Activated naive CD8-positive, alpha-beta T cell treated with anti-CD3 and anti-CD28 coated beads, Interleukin-2, amount 50 U/mL, for 16 hours (primary cell): ENCODE measurements around the gene SHISA6.

Experiments
- DNase-seq: peaks from one replicate; pipeline ENCODE4 v3.0.0-alpha.2; 2020; ENCODE audit warnings: low read depth, low spot score

SHISA6 gene

GRCh38 chr17:11515901-11516300, 274.9 kb downstream of the SHISA6 start:
- DNase-seq, result no peak

DNA sequence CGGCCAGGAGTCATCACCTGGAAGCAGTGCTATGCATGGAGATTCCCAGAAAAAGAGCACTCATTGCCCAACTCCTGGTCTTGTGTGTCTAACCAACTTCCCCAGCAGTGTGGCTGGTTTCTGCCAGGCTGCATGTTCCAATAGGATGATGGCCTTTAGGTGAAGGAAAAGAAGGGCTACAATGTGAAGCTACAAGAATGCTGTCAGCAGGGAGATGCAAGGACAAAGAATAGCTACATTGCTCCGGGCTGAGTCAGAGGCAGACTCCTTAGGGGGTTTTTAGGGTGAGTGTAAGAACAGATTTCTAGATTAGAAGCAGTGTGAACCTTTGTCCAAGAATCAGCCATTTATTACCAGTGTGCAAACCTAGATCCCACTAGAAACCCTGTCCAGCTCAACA, 294.2 kb downstream of the SHISA6 start:
- no peak for DNase-seq

DNA sequence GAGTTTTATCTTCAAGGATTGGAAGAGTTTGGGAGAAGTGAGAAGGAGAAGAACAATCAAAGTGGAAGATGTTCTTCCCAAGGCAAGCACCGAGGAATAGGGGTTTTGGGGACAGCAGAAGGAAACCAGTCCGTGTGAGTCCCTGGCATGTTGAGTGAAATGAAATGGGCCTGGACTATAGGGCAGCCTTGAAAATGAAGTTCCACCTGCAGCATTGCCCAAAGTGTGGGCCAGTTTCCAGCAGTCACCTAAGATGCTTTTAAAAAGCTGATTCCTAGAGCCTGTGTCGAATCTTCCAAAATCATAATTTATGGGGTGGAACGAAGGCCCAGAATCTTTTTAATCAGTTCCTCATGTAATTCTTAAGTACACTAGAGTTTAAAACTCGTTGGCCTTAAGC, 297.4 kb downstream of the SHISA6 start:
- DNase-seq, result no peak

- DNase-seq, result no peak
These were observed 298.6 kb downstream of the SHISA6 start for GRCh38 chr17:11539637-11540036.

- DNase-seq, result no peak
These were observed 304.0 kb downstream of the SHISA6 start for GRCh38 chr17:11545002-11545401.

DNA sequence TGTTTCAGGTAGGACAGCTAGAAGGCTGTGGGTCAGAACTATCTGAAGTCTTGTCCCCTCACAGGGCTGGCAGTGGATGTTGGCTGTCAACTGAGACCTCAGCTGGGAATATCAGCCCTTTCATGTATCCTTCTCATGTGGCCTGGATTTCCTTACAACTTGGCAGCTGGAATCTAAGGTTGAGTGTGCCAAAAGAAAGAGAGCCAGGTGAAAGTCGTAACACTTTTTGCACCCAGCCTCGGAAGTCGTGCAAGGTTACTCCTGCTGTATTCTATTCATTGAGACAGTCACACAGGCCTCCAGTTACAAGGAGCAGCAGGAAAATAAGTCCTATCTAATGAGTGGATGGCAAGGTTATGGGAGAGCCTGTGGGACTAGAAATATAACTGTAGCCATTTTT, 304.7 kb downstream of the SHISA6 start:
- no peak for DNase-seq

DNA sequence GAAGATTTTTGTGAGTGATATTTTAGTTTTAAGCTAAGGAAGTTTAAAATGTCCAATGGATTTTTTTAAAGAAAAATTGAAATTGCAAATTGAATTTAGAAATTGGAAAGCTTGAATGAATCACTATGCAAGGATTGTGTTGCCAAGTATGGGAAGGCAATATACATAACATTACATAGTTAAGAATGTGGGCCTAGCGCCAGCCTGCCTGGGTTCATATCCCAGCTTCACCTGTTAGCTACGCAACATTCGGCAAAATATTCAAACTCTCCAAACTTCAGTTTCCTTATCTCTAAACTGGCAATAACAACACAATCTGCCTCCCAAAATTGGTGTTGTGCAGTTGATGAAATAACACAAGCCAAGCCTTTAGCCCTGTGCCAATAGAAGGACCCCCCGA, 306.8 kb downstream of the SHISA6 start:
- no peak for DNase-seq

DNA sequence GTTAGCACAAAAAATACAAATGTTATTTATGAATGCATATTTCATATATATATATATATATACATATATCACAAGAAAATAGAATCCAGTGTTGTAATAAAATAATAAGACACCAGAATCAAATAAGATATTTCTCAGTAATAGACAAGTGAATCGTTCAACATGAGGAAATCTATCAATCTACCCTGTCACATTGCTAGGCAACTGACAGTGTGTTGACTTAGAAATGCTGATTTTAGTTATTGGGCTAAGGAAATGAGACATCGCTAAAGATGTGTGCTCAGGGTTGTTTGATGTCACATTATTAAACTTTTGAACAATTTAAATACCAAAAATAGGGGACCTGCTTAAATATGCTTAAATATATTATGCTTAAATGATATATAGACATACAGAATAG, 307.4 kb downstream of the SHISA6 start:
- no peak for DNase-seq

- no peak for DNase-seq
These were observed 309.4 kb downstream of the SHISA6 start for GRCh38 chr17:11550431-11550830.

- no peak for DNase-seq
These were observed 310.4 kb downstream of the SHISA6 start for GRCh38 chr17:11551442-11551841.

DNA sequence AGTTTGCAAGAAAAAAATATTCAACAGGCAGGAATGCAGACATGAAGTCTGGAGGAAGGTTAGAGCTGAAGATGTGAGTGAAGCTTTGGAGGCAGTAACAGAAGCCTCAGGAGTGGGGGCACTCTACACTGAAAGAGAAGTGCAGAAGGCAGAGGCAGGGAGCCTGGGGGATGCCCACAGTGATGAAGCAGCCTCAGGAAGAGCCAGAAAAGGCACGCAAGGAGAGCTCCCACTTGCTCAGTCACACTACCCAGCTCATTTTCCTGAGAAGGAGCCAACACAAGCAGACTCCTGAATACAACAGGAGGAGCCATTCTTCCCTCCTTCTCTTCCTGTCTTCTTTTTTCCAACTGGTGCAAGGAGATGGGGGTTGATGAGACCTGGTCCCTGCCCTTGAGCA, 312.1 kb downstream of the SHISA6 start:
- no peak for DNase-seq

DNA sequence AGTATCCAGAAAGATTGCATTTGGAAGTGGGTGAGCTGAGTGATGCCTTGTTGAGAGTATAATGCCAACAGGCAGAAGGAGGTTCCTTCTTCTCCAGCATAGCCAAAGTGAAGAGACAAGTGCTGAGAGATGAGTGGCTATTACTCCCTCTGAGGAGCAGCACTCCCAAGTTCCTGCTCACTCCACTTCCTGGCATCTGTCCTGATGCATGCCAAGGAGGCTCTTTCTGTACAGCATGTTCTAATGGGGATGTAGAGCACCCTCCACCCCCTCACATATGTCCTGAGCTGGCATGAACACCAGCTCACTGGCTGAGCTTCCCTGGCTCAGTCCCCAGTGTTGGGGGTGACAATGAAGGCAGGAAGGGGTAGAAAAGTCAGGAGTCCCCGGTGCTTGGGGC, 313.0 kb downstream of the SHISA6 start:
- no peak for DNase-seq

DNA sequence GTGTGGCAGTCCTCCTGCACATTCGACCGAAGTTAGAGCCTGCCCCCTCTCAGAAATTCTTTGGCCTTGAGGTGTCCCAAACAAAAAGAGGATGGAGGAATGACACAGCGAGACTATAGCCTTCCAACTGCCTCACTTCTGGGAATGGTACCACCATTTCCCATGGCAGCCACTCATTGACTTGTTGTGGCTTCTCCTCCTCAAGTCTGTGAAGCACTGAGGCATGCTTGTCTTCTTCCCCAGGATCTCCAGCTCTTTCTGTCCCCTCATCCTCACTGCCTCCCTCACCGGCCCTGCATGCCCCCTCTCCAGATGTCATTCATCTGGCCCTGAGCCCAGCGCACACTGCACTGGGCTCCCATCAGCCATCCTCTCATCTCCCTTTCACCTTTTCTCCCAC, 313.5 kb downstream of the SHISA6 start:
- no peak for DNase-seq

DNA sequence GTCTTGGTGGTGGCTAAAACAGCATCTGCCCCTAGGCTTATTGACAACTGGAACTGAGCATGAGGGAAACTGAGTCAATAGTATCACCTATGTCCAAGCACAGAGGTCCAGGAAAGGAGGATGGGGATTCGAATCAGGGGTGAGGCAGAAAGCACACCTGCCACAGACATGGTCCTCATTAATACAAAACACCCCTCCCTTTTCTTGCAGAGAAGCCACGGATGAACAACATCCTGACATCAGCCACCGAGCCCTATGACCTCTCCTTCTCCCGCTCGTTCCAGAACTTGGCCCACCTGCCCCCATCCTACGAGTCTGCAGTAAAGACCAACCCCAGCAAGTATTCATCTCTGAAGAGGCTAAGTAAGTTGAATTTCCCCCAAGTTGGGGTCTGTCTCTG, 314.5 kb downstream of the SHISA6 start:
- no peak for DNase-seq

- no peak for DNase-seq
These were observed 316.9 kb downstream of the SHISA6 start for GRCh38 chr17:11557727-11558452.

- no peak for DNase-seq
These were observed 317.7 kb downstream of the SHISA6 start for GRCh38 chr17:11558681-11559234.

- DNase-seq, result no peak
These were observed 318.6 kb downstream of the SHISA6 start for GRCh38 chr17:11559601-11560000.

- no peak for DNase-seq
These were observed 320.3 kb downstream of the SHISA6 start for GRCh38 chr17:11561281-11561680.

GRCh38 chr17:11561702-11562101, 320.7 kb downstream of the SHISA6 start:
- DNase-seq, result no peak

- no peak for DNase-seq
These were observed 323.8 kb downstream of the SHISA6 start for GRCh38 chr17:11564589-11565380.

DNA sequence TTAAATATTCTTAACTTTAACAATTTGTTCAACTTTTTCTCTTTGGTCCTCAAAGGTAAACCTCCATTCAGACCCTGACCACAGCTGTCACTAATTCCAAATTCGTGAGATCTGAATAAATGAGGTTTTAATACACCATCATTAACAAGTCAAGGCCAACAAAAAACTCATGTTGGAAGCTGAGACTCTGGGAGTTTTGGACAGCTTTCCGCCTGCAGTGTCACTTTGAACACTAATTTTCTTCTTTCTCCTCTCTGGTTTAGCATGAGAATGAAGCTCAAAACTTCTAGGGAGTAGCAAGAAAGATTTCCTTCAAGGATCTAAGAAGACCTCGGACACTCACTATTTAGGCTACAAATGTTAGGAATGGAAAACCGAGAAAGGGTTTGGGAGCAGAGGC, 324.6 kb downstream of the SHISA6 start:
- DNase-seq, result no peak

GRCh38 chr17:11578998-11579397, 338.0 kb downstream of the SHISA6 start:
- DNase-seq, result no peak

DNA sequence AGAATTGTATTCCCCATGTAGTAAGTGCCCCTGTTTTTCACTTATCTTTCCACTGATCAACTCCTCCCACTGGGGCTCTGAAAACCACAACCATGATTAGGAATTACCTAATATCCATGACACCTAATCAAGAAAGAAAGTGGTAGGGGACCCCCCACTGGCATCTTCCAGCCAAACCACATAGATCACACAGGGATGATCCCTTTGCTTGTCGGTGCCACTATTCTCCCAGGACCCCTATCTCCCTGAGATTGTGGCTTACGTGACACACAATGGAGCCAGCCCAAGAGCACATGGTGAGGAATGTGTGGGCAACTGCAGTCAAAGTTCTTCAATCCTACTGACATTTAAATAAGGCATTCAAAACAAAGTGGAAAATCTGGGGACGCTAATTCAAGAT, 339.7 kb downstream of the SHISA6 start:
- DNase-seq, result no peak
